GM18505 (cell line): ENCODE data around the gene MAD1L1.

Source experiments
- ATAC-seq: cut with Tn5 transposase; IDR thresholded peaks from one replicate; pipeline ENCODE4 v1.9.1; 2021; ENCODE audit not compliant: unreplicated experiment
- POLR2A ChIP-seq: IDR thresholded peaks from 4 replicates; pipeline ENCODE4 v1.6.1; 2011; ENCODE audit warnings: borderline replicate concordance; ENCODE audit not compliant: insufficient read depth, insufficient read length; ENCODE audit errors: extremely low read depth

Gene MAD1L1

DNA sequence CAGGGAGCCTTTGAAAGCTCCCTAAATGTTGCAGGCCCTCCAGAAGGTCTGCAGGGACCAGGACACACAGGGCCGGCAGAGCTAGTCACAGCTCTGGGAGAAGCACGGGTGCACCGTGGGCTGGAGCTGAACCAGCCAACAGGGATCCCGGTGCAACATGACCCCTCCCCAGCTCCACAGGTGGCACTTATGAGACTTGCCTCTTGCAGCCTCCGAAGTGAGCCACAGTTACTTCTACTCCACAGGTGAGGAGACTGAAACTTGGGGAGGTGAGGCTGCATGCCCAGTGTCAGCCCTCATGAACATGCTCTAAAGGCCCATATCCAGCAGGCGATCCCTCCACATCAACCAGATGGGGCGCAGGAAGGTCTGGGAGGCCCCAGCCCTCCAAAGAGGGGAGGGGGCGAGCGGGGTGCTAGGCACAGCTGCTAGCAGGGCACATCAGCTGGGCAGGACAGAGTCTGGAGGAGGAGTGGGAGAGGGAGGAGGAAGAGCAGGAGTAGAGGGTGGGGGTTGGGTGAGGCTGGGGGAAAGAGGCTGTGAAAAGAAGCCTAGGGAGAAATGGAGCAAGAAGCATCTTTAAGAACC lies 338.3 kb downstream of the MAD1L1 start:
- no peak for ATAC-seq
- no peak for TF ChIP-seq POLR2A

DNA sequence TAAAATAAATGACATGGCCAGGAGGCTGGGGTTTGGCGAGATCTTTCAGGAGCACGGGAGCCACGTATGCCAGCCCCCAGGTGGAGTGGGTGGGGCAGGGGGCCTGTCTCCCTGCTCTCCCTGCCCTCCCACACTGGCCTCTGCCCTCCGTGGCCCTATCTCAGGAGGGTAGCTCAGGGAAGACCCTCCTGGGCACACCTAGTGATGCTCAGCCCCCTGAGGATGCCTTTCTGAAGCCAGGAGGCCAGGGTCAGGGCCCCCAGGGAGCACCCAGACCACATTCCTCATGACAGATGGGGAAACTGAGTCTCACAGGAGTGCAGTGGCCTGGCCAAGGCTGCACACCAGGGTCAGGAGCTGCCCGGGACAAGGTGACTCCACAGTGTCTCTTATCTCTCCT lies 339.3 kb downstream of the MAD1L1 start:
- ATAC-seq = no peak
- no peak for TF ChIP-seq POLR2A

DNA sequence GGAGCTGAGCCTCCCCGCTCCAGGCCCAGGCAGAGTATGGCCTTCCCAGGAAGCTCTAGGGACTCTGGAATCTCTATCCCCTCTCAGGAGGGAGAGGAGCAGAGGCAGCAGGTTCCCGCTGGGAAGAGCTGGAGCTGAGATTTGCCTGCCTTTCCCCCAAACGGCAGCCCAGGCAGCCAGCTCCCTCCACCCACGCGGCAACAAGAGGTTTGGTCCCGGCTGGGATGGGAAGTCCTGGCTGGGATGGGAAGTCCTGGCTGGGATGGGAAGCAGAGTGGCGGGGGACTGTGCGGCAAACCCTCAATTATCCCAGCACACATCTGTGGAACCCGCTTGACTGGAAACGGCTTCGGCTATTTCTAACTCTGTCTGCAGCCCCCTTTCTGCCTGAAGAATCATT lies 339.7 kb downstream of the MAD1L1 start:
- no peak for TF ChIP-seq POLR2A

DNA sequence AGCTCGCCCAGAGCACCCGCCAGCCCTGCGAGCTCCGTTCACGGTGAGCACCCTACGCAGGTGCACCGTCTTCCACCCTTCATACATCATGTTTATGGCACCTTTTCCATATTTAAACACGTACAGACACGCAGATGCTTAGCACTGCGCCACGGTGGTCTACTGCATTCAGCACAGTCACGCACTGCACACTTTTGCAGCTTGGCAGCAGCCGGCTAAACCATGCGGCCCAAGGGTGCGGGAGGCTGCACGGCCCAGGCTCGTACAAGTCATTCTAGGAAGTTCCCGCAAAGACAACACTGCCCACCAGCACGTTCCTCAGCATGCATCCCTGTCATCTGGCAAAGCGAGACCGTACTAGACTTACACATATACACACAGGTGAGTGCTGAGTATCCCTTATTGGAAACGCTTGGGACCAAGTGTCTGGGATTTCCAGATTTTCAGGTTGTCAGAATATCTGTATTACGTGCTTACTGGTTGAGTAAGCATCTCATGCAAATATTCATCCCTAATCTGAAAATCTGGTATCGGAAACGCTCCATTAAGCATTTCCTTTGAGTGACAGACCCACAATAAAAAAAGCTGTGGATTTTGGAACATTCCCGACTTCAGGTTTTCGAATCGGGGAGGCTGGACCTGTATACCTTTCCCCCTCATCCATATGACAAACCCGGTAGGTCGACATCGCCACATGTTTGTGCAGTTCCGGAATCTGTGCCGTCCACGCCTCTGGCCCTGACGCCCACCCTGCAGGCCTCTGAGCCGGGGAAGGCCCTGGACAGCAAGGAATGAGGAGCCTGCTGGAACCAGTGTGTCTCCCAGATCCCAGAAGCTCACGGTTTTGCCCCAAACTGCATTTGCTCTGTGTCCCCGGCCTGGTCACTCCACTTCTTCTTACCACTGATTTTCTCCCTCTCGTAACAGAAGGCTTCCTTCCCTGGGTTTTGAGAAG lies 340.5 kb downstream of the MAD1L1 start:
- no peak for ATAC-seq
- no peak for TF ChIP-seq POLR2A

More for the DNA sequence above, 339.7 kb downstream of the MAD1L1 start:
- ATAC-seq = no peak

DNA sequence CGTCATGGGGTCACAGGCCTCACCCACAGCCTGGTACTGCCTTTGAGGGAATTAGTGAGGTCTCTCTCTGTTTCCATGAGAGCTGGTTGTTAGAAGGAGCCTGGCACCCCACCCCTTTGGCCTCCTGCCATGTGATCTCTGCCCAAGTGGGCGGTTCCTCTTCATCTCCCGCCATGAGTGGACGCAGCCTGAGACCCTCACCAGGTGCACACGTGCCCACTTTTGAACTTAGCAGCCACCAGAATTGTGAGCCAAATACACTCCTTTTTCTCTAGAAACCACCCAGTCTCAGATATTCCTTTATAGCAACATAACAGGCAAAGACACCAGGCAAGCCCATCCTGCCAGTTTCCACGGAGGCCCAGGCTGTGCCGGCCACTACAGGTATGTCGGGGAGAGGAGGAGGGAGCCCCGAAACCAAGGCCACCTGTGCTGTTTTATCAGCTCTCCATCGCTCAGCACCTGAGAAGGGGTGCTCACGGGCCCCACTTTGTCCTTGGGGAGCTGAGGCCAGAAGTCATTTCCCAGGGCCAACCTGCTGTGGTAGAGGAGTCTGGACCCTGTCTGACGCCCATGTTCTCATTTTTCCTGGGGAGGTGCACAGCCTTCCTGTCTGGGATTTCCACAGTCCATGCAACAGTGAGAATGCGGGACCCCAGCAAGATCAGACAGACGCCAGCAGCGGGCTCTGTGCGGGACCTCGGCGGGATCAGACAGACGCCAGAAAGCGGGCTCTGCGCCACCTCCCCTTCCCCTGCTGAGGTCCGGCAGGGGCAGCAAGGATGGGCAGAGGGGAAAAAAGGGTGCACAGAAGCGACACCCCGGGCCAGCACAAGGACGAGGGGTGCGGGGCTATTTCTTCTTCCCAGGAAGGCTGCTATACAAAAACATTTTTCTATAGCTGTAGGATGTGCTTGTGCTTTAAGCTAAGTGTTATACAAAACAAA lies 342.2 kb downstream of the MAD1L1 start:
- ATAC-seq = no peak
- TF ChIP-seq POLR2A = no peak

DNA sequence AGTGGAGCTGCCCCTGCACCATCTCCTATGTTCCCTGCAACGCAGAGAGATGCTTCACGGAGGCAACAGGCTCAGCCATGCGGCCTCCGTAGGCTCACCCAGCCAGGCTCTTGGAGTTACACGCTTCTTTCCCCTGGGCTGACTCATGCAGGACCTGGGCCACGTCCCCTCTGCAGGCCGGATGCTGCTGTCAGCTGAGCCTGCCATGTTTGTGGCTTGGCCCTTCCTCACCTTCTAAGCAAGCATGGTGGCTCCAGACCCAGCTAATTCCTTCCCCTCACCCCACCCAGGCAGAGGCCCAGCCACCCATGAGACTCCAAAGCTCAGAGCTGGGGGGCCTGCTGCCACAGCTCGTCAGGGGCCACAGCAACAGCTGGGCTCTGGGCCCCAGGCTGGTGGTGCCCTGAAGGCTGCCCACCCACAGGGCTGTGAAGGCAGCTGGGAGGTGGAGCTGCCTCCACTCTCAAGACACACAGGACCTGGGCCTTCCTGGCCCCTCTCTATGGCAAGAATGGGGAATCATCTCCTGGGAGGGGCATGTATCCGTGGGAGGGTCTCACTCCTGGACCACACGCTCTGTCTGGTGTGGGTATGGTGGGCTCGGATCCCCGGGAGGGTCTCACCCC lies 343.1 kb downstream of the MAD1L1 start:
- no peak for TF ChIP-seq POLR2A
- ATAC-seq = no peak

DNA sequence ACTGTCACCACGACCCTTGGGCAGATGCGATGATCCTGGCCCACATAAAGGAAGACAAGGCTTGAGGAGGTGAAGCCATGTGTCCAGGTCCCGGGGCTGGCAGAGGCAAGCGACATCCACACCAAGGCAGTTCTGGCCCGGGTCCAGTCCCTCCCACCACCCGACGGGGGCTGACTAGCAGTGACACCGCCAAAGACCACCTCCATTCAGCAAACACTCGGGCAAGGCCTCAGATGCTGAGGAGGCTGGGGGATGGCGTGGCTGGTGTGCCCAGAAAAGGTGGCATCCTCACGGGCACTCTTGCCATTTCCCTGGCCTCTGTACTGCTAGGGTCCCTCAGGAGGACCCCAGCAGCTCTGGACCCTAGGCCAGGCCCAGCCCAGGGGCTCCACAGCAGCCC lies 343.7 kb downstream of the MAD1L1 start:
- ATAC-seq = no peak
- TF ChIP-seq POLR2A = no peak

DNA sequence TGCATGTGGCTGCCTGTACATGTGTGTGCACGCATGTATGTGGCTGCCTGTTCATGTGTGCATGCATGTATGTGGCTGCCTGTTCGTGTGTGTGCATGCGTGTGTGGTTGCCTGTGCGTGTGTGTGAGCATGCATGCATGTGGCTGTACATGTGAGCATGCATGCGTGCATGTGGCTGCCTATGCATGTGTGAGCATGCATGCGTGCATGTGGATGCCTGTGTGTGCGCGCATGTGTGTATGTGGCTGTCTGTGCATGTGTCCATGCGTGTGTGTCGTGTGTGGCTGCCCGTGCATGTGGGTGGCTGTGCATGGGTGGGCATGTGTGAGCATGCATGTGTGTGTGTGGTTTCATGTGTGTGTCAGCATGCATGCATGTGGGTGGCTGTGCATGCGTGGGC lies 344.3 kb downstream of the MAD1L1 start:
- no peak for ATAC-seq
- TF ChIP-seq POLR2A = no peak

DNA sequence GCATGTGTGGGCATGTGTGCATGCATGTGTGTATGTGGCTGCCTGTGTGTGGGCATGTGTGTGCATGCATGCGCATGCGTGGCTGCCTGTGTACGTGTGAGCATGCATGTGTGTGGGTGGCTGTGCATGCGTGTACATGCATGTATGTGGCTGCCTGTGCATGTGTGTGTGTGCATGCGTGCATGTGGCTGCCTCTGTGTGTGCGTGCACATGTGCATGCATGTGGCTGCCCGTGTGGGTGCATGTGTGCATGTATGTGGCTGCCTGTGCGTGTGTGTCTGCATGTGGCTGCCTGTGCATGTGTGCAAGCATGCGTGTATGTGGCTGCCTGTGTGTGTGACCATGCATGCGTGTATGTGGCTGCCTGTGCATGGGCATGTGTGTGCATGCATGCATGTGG lies 345.5 kb downstream of the MAD1L1 start:
- ATAC-seq = no peak
- no peak for TF ChIP-seq POLR2A

DNA sequence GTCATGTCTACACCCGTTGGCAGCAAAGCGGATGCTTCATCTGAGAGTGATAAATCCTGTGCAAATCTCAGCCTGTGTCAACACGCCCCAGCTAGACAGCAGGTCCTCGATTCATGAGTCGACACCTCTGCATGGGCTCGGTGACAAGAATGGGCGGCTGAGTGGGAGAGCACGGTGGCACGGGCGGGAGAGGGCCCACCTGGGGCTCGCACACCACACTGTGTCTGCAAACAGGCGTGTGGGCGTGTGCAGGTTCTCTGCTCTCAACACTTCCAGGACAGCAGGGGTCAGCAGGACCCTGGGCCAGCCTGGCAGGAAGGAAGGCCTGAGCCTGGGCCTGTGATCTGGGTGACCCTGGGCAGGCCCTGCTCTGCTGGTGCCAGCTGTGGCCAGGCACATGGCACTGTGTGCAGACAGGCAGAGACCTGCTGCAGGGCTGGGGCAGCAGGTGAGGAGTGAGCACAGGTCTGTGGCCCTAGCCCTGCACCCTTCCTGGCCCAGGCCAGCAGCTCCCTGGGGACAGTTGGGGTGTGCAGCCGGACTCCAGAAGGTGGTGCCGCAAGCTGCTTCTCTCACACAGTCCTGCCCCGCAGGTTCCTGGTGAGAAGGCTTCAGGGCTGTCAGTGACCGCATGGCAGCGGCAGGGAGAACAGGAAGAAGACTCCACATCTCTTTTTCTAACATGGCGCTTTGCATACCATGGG lies 346.2 kb downstream of the MAD1L1 start:
- no peak for ATAC-seq
- TF ChIP-seq POLR2A = no peak

DNA sequence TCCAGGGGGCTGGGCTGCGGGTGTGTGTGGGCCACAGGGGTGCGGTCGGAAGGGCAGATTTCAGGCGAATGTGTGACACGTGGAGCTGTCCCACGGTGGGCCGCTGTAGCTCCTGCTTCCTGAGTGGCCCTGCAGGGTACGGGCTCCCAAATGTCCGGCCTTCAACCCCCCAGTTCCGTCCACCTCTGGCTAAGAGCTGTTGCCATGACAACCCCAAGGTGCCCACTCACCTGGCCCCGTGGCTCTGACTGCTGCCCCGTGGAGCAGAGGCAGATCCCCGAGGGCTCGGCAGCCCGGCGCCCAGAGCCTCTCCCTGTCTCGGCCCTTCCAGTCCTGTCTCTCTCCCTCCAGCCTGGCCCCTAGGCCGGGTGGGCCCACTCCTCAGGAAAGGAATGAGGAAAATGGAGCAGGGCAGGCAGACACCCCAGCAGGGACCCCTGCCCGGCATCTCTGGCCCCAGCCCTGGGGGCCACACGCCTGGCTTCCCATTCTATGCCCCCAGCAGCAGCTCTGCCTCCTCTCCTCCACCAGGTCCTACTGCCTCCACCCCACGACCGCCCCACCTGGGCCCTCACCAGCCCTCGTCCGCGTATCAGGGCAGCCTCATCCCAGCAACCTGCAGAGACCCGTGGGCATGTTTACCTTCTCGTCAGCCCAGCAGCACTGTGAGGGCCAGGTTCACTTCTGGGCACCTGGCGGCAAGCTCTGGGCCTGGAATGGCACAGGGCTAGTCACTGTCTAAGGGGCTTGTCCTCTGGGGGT lies 347.1 kb downstream of the MAD1L1 start:
- TF ChIP-seq POLR2A = no peak
- no peak for ATAC-seq
